Endothelial cell (in vitro differentiated cells): Measurements from ENCODE around the gene JCAD. TPM values are rescaled to one million over a fixed set of nuclear protein-coding genes. Genes with fewer than 3 reads are reported as not detected.
A peak's percentile ranks its signal among the peaks of the same experiment; 100 is the strongest.

ENCODE experiments used
- DNase-seq: peaks from one replicate; pipeline ENCODE4 v3.0.0; 2021; ENCODE audit warnings: low spot score
- H3K27ac Mint-ChIP-seq: one replicate; pipeline ENCODE4 v1.8.0; 2021; ENCODE audit warnings: mixed read lengths, inconsistent platforms; ENCODE audit not compliant: unreplicated experiment
- H3K27me3 Mint-ChIP-seq: one replicate; pipeline ENCODE4 v1.8.0; 2021; ENCODE audit warnings: mild to moderate bottlenecking, moderate library complexity, mixed read lengths, inconsistent platforms; ENCODE audit not compliant: unreplicated experiment
- H3K36me3 Mint-ChIP-seq: one replicate; pipeline ENCODE4 v1.8.0; 2021; ENCODE audit warnings: mild to moderate bottlenecking, low read depth, mixed read lengths, inconsistent platforms; ENCODE audit not compliant: unreplicated experiment
- H3K4me1 Mint-ChIP-seq: one replicate; pipeline ENCODE4 v1.8.0; 2021; ENCODE audit warnings: mild to moderate bottlenecking, mixed read lengths, inconsistent platforms; ENCODE audit not compliant: unreplicated experiment
- H3K4me3 Mint-ChIP-seq: one replicate; pipeline ENCODE4 v1.8.0; 2021; ENCODE audit warnings: mild to moderate bottlenecking, mixed read lengths, inconsistent platforms; ENCODE audit not compliant: unreplicated experiment
- H3K9me3 Mint-ChIP-seq: one replicate; pipeline ENCODE4 v1.8.0; 2021; ENCODE audit warnings: mixed read lengths, inconsistent platforms; ENCODE audit not compliant: unreplicated experiment
- CTCF ChIP-seq: fragments of 200-600 bp; sonication (generic); IDR thresholded peaks from one replicate; pipeline ENCODE4 v1.5.0; 2021; ENCODE audit warnings: antibody characterized with exemption; ENCODE audit not compliant: unreplicated experiment
- total RNA-seq: library from RNA; stranded (reverse); fragmentation: NEBNext Ultra II Directional; extraction: Animal tissue kit (Norgen Biotek cat#: 25700); gene quantifications from one replicate; pipeline ENCODE4 v1.2.1, GENCODE V29; 2021; ENCODE audit not compliant: unreplicated experiment

The JCAD gene
- total RNA-seq, 1 donor from 2014 or later, result 234 TPM

GRCh38 chr10:30051220-30051619 is 8.2 kb downstream of the JCAD start:
- Mint-ChIP-seq H3K9me3 (no peaks in the 10 kb centered on the region), H3K4me3 (peak overlapping the region; percentile 47), H3K4me1 (peaks cover 69% of the 10 kb centered on the region), H3K36me3 (peaks cover 43% of the 10 kb centered on the region), H3K27me3 (peaks cover 10% of the 10 kb centered on the region), H3K27ac (peak overlapping the region; percentile 90)
- TF ChIP-seq CTCF, result no peak
- DNase-seq, result no peak

- peaks cover 11% of the 10 kb centered on the region for H3K27me3 Mint-ChIP-seq
- H3K27ac Mint-ChIP-seq, result peak overlapping the region; percentile 90
- peak overlapping the region; percentile 47 for H3K4me3 Mint-ChIP-seq
- TF ChIP-seq CTCF, result no peak
- peaks cover 73% of the 10 kb centered on the region for H3K4me1 Mint-ChIP-seq
- DNase-seq, result no peak
- peaks cover 51% of the 10 kb centered on the region for H3K36me3 Mint-ChIP-seq
- H3K9me3 Mint-ChIP-seq, result no peaks in the 10 kb centered on the region
Measured at GRCh38 chr10:30050411-30050810, 9.0 kb downstream of the JCAD start.

- no peak for TF ChIP-seq CTCF
- peak overlapping the region; percentile 76 for H3K4me3 Mint-ChIP-seq
- H3K27me3 Mint-ChIP-seq, result peaks cover 11% of the 10 kb centered on the region
- H3K27ac Mint-ChIP-seq, result peak overlapping the region; percentile 98
- peaks cover 80% of the 10 kb centered on the region for H3K4me1 Mint-ChIP-seq
- no peaks in the 10 kb centered on the region for H3K9me3 Mint-ChIP-seq
- peaks cover 66% of the 10 kb centered on the region for H3K36me3 Mint-ChIP-seq
- peak; percentile 74 for DNase-seq
Measured at GRCh38 chr10:30048768-30049517, 10.4 kb downstream of the JCAD start.

GRCh38 chr10:30047924-30048531 is 11.4 kb downstream of the JCAD start:
- H3K4me3 Mint-ChIP-seq, result peak overlapping the region; percentile 88
- no peaks in the 10 kb centered on the region for H3K9me3 Mint-ChIP-seq
- no peak for TF ChIP-seq CTCF
- peaks cover 89% of the 10 kb centered on the region for H3K4me1 Mint-ChIP-seq
- H3K27ac Mint-ChIP-seq, result peak overlapping the region; percentile 98
- peaks cover 74% of the 10 kb centered on the region for H3K36me3 Mint-ChIP-seq
- no peak for DNase-seq
- peaks cover 14% of the 10 kb centered on the region for H3K27me3 Mint-ChIP-seq

GRCh38 chr10:30047430-30047829 is 12.0 kb downstream of the JCAD start:
- Mint-ChIP-seq H3K27me3 (peaks cover 14% of the 10 kb centered on the region), H3K27ac (peak overlapping the region; percentile 98), H3K4me1 (peaks cover 92% of the 10 kb centered on the region), H3K36me3 (peaks cover 80% of the 10 kb centered on the region), H3K9me3 (no peaks in the 10 kb centered on the region), H3K4me3 (peak overlapping the region; percentile 26)
- no peak for TF ChIP-seq CTCF
- DNase-seq, result no peak
